HEK293 (cell line): ENCODE measurements around the gene SARNP.

ENCODE experiments used
- CTCF ChIA-PET: fragments of 350-600 bp; formaldehyde crosslinking; extraction: SDS; loops from one replicate; lab custom pipeline; 2021; ENCODE audit warnings: antibody characterized with exemption; lab: Yijun Ruan, JAX
- POLR2A ChIA-PET: fragments of 300-600 bp; formaldehyde crosslinking; extraction: SDS; loops from one replicate; lab custom pipeline; 2020; ENCODE audit warnings: antibody characterized with exemption, inconsistent platforms; lab: Yijun Ruan, JAX
- H3K27ac ChIP-seq: fragments of 200-500 bp; sonication (Bioruptor generic); 2 replicates; pipeline ENCODE4 v1.5.1; 2014; ENCODE audit warnings: low read depth, low read length, control low read depth, inconsistent platforms; ENCODE audit errors: extremely low read depth
- H3K36me3 ChIP-seq, 2 experiments: fragments of 200-500 bp in 1 of 2; sonication (Bioruptor generic) in 1 of 2; 1 replicate in 1 of 2; 2 replicates in 1 of 2; pipeline ENCODE4 v1.5.1; 2014 to 2017; ENCODE audit warnings: inconsistent platforms in 2 of 2, low read length in 2 of 2; ENCODE audit not compliant: control insufficient read depth in 2 of 2, insufficient read depth in 1 of 2
- H3K4me1 ChIP-seq: fragments of 200-500 bp; sonication (Bioruptor generic); 2 replicates; pipeline ENCODE4 v1.5.1; 2014; ENCODE audit warnings: mild to moderate bottlenecking, low read length, inconsistent platforms; ENCODE audit not compliant: control insufficient read depth, insufficient read depth
- H3K4me3 ChIP-seq: 2 replicates; pipeline ENCODE4 v1.5.1; 2011; ENCODE audit warnings: low read depth, mild to moderate bottlenecking, control low read depth, low read length, moderate library complexity
- H3K9me3 ChIP-seq: fragments of 200-500 bp; sonication (Bioruptor generic); 2 replicates; pipeline ENCODE4 v1.5.1; 2014; ENCODE audit warnings: low read depth, low read length, inconsistent platforms; ENCODE audit not compliant: control insufficient read depth, insufficient read depth
- AEBP2 ChIP-seq: fragments of 450-650 bp; formaldehyde crosslinking; IDR thresholded peaks from 2 replicates; pipeline ENCODE4 v1.5.1; 2016; ENCODE audit warnings: missing biosample characterization, missing genetic modification characterization, borderline replicate concordance
- CTCF ChIP-seq: fragments of 450-650 bp; formaldehyde crosslinking; IDR thresholded peaks from 2 replicates; pipeline ENCODE4 v1.5.1; 2016; ENCODE audit warnings: missing biosample characterization, missing genetic modification characterization
- GLI4 ChIP-seq: fragments of 450-650 bp; formaldehyde crosslinking; IDR thresholded peaks from 2 replicates; pipeline ENCODE4 v1.5.1; 2016; ENCODE audit warnings: missing biosample characterization, missing genetic modification characterization
- KLF10 ChIP-seq: fragments of 450-650 bp; IDR thresholded peaks from 2 replicates; pipeline ENCODE4 v1.5.1; 2018; ENCODE audit warnings: missing biosample characterization, mild to moderate bottlenecking, missing genetic modification characterization
- KLF8 ChIP-seq: fragments of 450-650 bp; formaldehyde crosslinking; IDR thresholded peaks from 2 replicates; pipeline ENCODE4 v1.5.1; 2016; ENCODE audit warnings: missing biosample characterization, missing genetic modification characterization
- SCRT1 ChIP-seq: fragments of 450-650 bp; formaldehyde crosslinking; IDR thresholded peaks from 2 replicates; pipeline ENCODE4 v1.5.1; 2016; ENCODE audit warnings: missing biosample characterization, missing genetic modification characterization, borderline replicate concordance
- ZIC2 ChIP-seq: fragments of 450-650 bp; formaldehyde crosslinking; IDR thresholded peaks from 2 replicates; pipeline ENCODE4 v1.5.1; 2016; ENCODE audit warnings: missing biosample characterization, missing genetic modification characterization
- ZNF16 ChIP-seq: fragments of 450-650 bp; formaldehyde crosslinking; IDR thresholded peaks from 2 replicates; pipeline ENCODE4 v1.5.1; 2016; ENCODE audit warnings: low read depth, missing biosample characterization, missing genetic modification characterization
- ZNF18 ChIP-seq: fragments of 450-650 bp; formaldehyde crosslinking; IDR thresholded peaks from 2 replicates; pipeline ENCODE4 v1.5.1; 2016; ENCODE audit warnings: missing biosample characterization, missing genetic modification characterization
- ZNF266 ChIP-seq: fragments of 450-650 bp; formaldehyde crosslinking; IDR thresholded peaks from 2 replicates; pipeline ENCODE4 v1.5.1; 2016; ENCODE audit warnings: missing biosample characterization, missing genetic modification characterization, low read depth
- ZNF341 ChIP-seq: fragments of 450-650 bp; formaldehyde crosslinking; IDR thresholded peaks from 2 replicates; pipeline ENCODE4; 2016; ENCODE audit warnings: low read depth, missing biosample characterization, missing genetic modification characterization
- ZNF404 ChIP-seq: fragments of 450-650 bp; formaldehyde crosslinking; IDR thresholded peaks from 2 replicates; pipeline ENCODE4 v1.5.1; 2017; ENCODE audit warnings: missing biosample characterization, missing genetic modification characterization
- ZNF518A ChIP-seq: fragments of 450-650 bp; formaldehyde crosslinking; conservative IDR thresholded peaks from 2 replicates; pipeline ENCODE4 v1.5.1; 2016; ENCODE audit warnings: low read depth, missing biosample characterization, missing genetic modification characterization
- ZNF561 ChIP-seq: fragments of 450-650 bp; IDR thresholded peaks from 2 replicates; pipeline ENCODE4 v1.5.1; 2018; ENCODE audit warnings: missing biosample characterization, missing genetic modification characterization, borderline replicate concordance
- ZNF580 ChIP-seq: fragments of 450-650 bp; formaldehyde crosslinking; IDR thresholded peaks from 2 replicates; pipeline ENCODE4 v1.5.1; 2016; ENCODE audit warnings: missing biosample characterization, missing genetic modification characterization
- ZNF629 ChIP-seq: fragments of 450-650 bp; formaldehyde crosslinking; IDR thresholded peaks from 2 replicates; pipeline ENCODE4 v1.5.1; 2017; ENCODE audit warnings: missing biosample characterization, missing genetic modification characterization
- ZNF692 ChIP-seq: fragments of 450-650 bp; formaldehyde crosslinking; IDR thresholded peaks from 2 replicates; pipeline ENCODE4 v1.5.1; 2016; ENCODE audit warnings: missing biosample characterization, missing genetic modification characterization
- ZNF707 ChIP-seq: fragments of 450-650 bp; formaldehyde crosslinking; IDR thresholded peaks from 2 replicates; pipeline ENCODE4 v1.5.1; 2016; ENCODE audit warnings: missing biosample characterization, missing genetic modification characterization
- ZNF747 ChIP-seq: fragments of 450-650 bp; formaldehyde crosslinking; IDR thresholded peaks from 2 replicates; pipeline ENCODE4 v1.5.1; 2016; ENCODE audit warnings: missing biosample characterization, missing genetic modification characterization
- ZNF76 ChIP-seq: fragments of 450-650 bp; formaldehyde crosslinking; IDR thresholded peaks from 2 replicates; pipeline ENCODE4; 2016; ENCODE audit warnings: low read depth, missing biosample characterization, missing genetic modification characterization, borderline replicate concordance
- ZSCAN18 ChIP-seq: fragments of 450-650 bp; formaldehyde crosslinking; IDR thresholded peaks from 2 replicates; pipeline ENCODE4 v1.5.1; 2016; ENCODE audit warnings: missing biosample characterization, missing genetic modification characterization
- ZSCAN23 ChIP-seq: fragments of 450-650 bp; formaldehyde crosslinking; IDR thresholded peaks from 2 replicates; pipeline ENCODE4 v1.5.1; 2016; ENCODE audit warnings: missing biosample characterization, missing genetic modification characterization

Gene SARNP

GRCh38 chr12:55795950-55796349 lies 21.6 kb downstream of the SARNP start:
- Histone ChIP-seq H3K36me3 (peaks cover 80 to 86% of the 10 kb centered on the region in 2 experiments), H3K4me1 (no peaks in the 10 kb centered on the region; the same call in 1 of the 2 replicates), H3K9me3 (no peaks in the 10 kb centered on the region), H3K4me3 (no peak overlapping the region), H3K27ac (no peak overlapping the region)
- TF ChIP-seq ZNF16 (tag by site-specific recombination) (no peak), KLF10 (tag by site-specific recombination) (no peak), ZSCAN18 (no peak), SCRT1 (tag by site-specific recombination) (no peak), CTCF (tag by site-specific recombination) (no peak), KLF8 (no peak), ZNF404 (tag by site-specific recombination) (no peak), ZNF707 (tag by site-specific recombination) (no peak)
- ChIA-PET CTCF (interaction anchor here (0.6 to 5.2 kb wide), 10 partner anchors 8 to 139 kb away, joined by 3 to 79 read pairs (median 4); partner anchors contain the start of gene DNAJC14), POLR2A (interaction anchor here (0.6 to 1.7 kb wide), 4 partner anchors 10 to 52 kb away, joined by 3 to 5 read pairs (median 4); partner anchors contain the start of genes DNAJC14 and SARNP)

GRCh38 chr12:55789893-55790292 lies 27.6 kb downstream of the SARNP start:
- no peak overlapping the region for H3K27ac ChIP-seq
- H3K9me3 ChIP-seq = no peaks in the 10 kb centered on the region
- ChIA-PET CTCF (interaction anchor here (0.7 kb wide), 1 partner anchor 124 kb away, joined by 3 read pairs; no protein-coding TSS in a partner anchor), POLR2A (no interaction called here)
- no peaks in the 10 kb centered on the region for H3K4me1 ChIP-seq
- no peak overlapping the region for H3K4me3 ChIP-seq
- peaks cover 91% of the 10 kb centered on the region in 2 experiments for H3K36me3 ChIP-seq
- TF ChIP-seq ZNF707 (tag by site-specific recombination) (no peak), ZNF341 (tag by site-specific recombination) (no peak), ZNF561 (tag by site-specific recombination) (no peak), ZNF747 (no peak), ZNF629 (tag by site-specific recombination) (no peak), ZNF266 (no peak), ZIC2 (tag by site-specific recombination) (no peak), ZNF580 (no peak), AEBP2 (tag by site-specific recombination) (no peak), ZNF76 (no peak), ZNF518A (tag by site-specific recombination) (no peak), ZSCAN23 (no peak), ZNF18 (tag by site-specific recombination) (no peak), GLI4 (tag by site-specific recombination) (no peak), ZNF692 (no peak)
